Raji (cell line): ENCODE results near the gene CENPM.

Experiments
- POLR2A ChIP-seq: IDR thresholded peaks from 2 replicates; pipeline ENCODE4 v1.6.1; 2011; ENCODE audit warnings: low read depth, low read length, control low read depth; ENCODE audit not compliant: insufficient read depth

The CENPM gene

GRCh38 chr22:41904450-41905410 is 42.2 kb downstream of the CENPM start:
- no peak for TF ChIP-seq POLR2A

GRCh38 chr22:41902932-41903421 is 44.0 kb downstream of the CENPM start:
- no peak for TF ChIP-seq POLR2A

GRCh38 chr22:41902016-41902415 is 44.9 kb downstream of the CENPM start:
- TF ChIP-seq POLR2A, result no peak

GRCh38 chr22:41900652-41901312 is 46.2 kb downstream of the CENPM start:
- TF ChIP-seq POLR2A, result no peak

GRCh38 chr22:41899992-41900651 is 46.8 kb downstream of the CENPM start:
- TF ChIP-seq POLR2A, result no peak

GRCh38 chr22:41899110-41899509 is 47.8 kb downstream of the CENPM start:
- no peak for TF ChIP-seq POLR2A

GRCh38 chr22:41898645-41899044 is 48.3 kb downstream of the CENPM start:
- no peak for TF ChIP-seq POLR2A

GRCh38 chr22:41893591-41894375 is 53.2 kb downstream of the CENPM start:
- no peak for TF ChIP-seq POLR2A

- TF ChIP-seq POLR2A, result no peak
Measured at GRCh38 chr22:41892721-41893120, 54.2 kb downstream of the CENPM start.

- TF ChIP-seq POLR2A, result no peak
Measured at GRCh38 chr22:41891407-41891806, 55.5 kb downstream of the CENPM start.
